GM12873 (cell line): ENCODE data around the gene OR5P2.

ENCODE experiments used
- CTCF ChIP-seq: IDR thresholded peaks from 2 replicates; pipeline ENCODE4 v1.5.1; 2012; ENCODE audit warnings: low read depth, mild to moderate bottlenecking, moderate library complexity, low read length, control low read depth; ENCODE audit not compliant: insufficient read depth; ENCODE audit errors: missing control alignments

OR5P2 gene

GRCh38 chr11:7796842-7797241, at the start of gene OR5P2:
OR5P2 (minus strand) TSS chr11:7796942; CDS start chr11:7796942, 0 bp downstream.
- TF ChIP-seq CTCF, result no peak

- TF ChIP-seq CTCF, result no peak
These were observed 49.3 kb upstream of the OR5P2 start for GRCh38 chr11:7846003-7846402.

GRCh38 chr11:7844986-7845385, 48.2 kb upstream of the OR5P2 start:
- no peak for TF ChIP-seq CTCF

GRCh38 chr11:7844521-7844920, 47.8 kb upstream of the OR5P2 start:
- no peak for TF ChIP-seq CTCF

- TF ChIP-seq CTCF, result no peak
These were observed 43.8 kb upstream of the OR5P2 start for GRCh38 chr11:7840578-7840977.

- no peak for TF ChIP-seq CTCF
These were observed 36.8 kb upstream of the OR5P2 start for GRCh38 chr11:7833527-7833926.

GRCh38 chr11:7830740-7831139, 34.0 kb upstream of the OR5P2 start, which contains the start of gene OR5P3:
OR5P3 (minus strand) TSS chr11:7830840.
- no peak for TF ChIP-seq CTCF
